Thymus (tissue), 11 donors: ENCODE measurements around the gene KLHL33. TPM values are rescaled to one million over a fixed set of nuclear protein-coding genes. Genes with fewer than 3 reads are reported as not detected.
A peak's percentile ranks its signal among the peaks of the same experiment; 100 is the strongest.

ENCODE experiments used
- DNase-seq, 9 donors: peaks; one replicate each; pipeline ENCODE4 v3.0.0-alpha.2; 2013; ENCODE audit warnings: low spot score in 9 of 9, low read depth in 6 of 9, missing footprints in 1 of 9
- H3K27ac ChIP-seq, 2 donors: one replicate each; pipeline ENCODE4 v1.5.1; 2013; ENCODE audit warnings: control low read depth in 1 of 2, low read depth in 1 of 2, low read length in 1 of 2, mild to moderate bottlenecking in 1 of 2, moderate library complexity in 1 of 2
- H3K27me3 ChIP-seq, 2 donors: one replicate each; pipeline ENCODE4 v1.5.1; 2013; ENCODE audit warnings: low read length in 1 of 2; ENCODE audit not compliant: control insufficient read depth in 2 of 2, insufficient read depth in 1 of 2
- H3K36me3 ChIP-seq, 2 donors: one replicate each; pipeline ENCODE4 v1.5.1; 2013; ENCODE audit warnings: low read length in 1 of 2, mild to moderate bottlenecking in 1 of 2, moderate library complexity in 1 of 2; ENCODE audit not compliant: control insufficient read depth in 2 of 2, insufficient read depth in 2 of 2
- H3K4me1 ChIP-seq, 2 donors: one replicate each; pipeline ENCODE4 v1.5.1; 2013; ENCODE audit warnings: low read length in 2 of 2; ENCODE audit not compliant: control insufficient read depth in 2 of 2, insufficient read depth in 2 of 2
- H3K4me3 ChIP-seq, 2 donors: one replicate each; pipeline ENCODE4 v1.5.1; 2013; ENCODE audit warnings: low read length in 2 of 2, control low read depth in 1 of 2, mild to moderate bottlenecking in 1 of 2
- H3K9me3 ChIP-seq, 2 donors: one replicate each; pipeline ENCODE4 v1.5.1; 2013; ENCODE audit warnings: low read length in 1 of 2, mild to moderate bottlenecking in 1 of 2; ENCODE audit not compliant: control insufficient read depth in 2 of 2, insufficient read depth in 1 of 2
- WGBS: extraction: QIAGEN DNeasy Blood & Tissue Kit; methylation state at CpG from one replicate; pipeline ENCODE4 v1.1.7; 2013; 5-methylcytosine and 5-hydroxymethylcytosine counted together
- polyA plus RNA-seq: library from polyadenylated mRNA; stranded (reverse); fragments of 200-250 nt; gene quantifications from one replicate; pipeline ENCODE4 v1.2.3, GENCODE V29; 2013
- total RNA-seq: library from RNA; stranded (reverse); fragments of 120-200 nt; gene quantifications from one replicate; pipeline ENCODE4 v1.2.4, GENCODE V29; 2013
- donor health status: healthy.

The KLHL33 gene
- total and polyA plus RNA-seq, 2 donors: 0.64 to 0.80 TPM

DNA sequence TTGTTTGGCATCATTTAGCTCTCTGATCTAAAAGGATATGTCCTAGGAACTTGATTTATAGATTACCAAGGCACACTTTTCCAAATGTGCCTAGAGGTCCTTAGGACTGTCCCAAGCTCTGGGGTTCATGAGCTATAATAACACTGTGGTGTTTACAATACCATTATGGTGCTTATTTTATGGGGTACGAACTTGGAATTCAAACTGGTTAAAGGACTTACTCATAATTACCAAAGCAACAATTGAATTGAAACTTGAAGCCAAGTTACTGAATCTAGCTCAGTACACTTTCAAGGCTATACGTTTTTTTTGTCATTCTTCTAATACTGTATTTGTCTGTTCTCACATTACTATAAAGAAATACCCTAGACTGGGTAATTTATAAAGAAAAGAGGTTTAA, 13.1 kb downstream of the KLHL33 start:
- no peak overlapping the region for H3K4me3 ChIP-seq
- no peak overlapping the region for H3K27ac ChIP-seq
- no peak for DNase-seq
- no peaks in the 10 kb centered on the region for H3K27me3 ChIP-seq
- H3K9me3 ChIP-seq: no peaks in the 10 kb centered on the region
- WGBS: 81% methylated on average over 2 of the region's 2 CpGs
- H3K4me1 ChIP-seq: peaks cover 5 to 8% of the 10 kb centered on the region in 2 donors
- no peaks in the 10 kb centered on the region for H3K36me3 ChIP-seq

GRCh38 chr14:20421267-20421666, 14.7 kb downstream of the KLHL33 start:
- H3K27ac ChIP-seq: no peak overlapping the region
- H3K36me3 ChIP-seq: no peaks in the 10 kb centered on the region
- no peaks in the 10 kb centered on the region for H3K4me1 ChIP-seq
- 94% methylated on average over 2 of the region's 2 CpGs for WGBS
- H3K4me3 ChIP-seq: no peak overlapping the region
- DNase-seq: no peak
- no peaks in the 10 kb centered on the region for H3K9me3 ChIP-seq
- H3K27me3 ChIP-seq: no peaks in the 10 kb centered on the region

DNA sequence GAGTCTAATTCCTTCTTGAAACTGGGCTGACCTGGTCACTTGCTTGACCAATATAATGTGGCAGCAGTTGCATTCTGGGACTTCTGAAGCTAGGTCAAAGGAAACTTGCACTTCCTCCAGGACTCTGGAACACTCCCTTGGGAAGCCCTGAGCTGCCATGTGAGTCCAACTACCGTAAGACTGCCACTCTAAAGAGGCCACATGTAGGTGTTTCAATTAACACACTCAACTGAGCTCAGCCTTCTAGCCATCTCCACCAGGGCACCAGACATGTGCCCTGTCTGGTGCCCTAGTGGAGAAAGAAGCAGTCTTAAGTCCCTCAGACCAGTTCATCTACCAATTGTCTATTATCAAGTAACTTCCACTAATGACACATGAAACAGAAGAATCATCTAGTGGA, 16.5 kb downstream of the KLHL33 start:
- peaks cover under 1 to 3% of the 10 kb centered on the region in 2 donors for H3K4me1 ChIP-seq
- no peaks in the 10 kb centered on the region for H3K9me3 ChIP-seq
- H3K4me3 ChIP-seq: no peak overlapping the region
- H3K27me3 ChIP-seq: no peaks in the 10 kb centered on the region
- 91% methylated on average over 1 of the region's 1 CpG for WGBS
- H3K36me3 ChIP-seq: no peaks in the 10 kb centered on the region
- no peak for DNase-seq
- no peak overlapping the region for H3K27ac ChIP-seq

GRCh38 chr14:20418501-20418909, 17.5 kb downstream of the KLHL33 start:
- no peaks in the 10 kb centered on the region for H3K27me3 ChIP-seq
- no peaks in the 10 kb centered on the region for H3K9me3 ChIP-seq
- H3K27ac ChIP-seq: no peak overlapping the region
- H3K4me1 ChIP-seq: peaks cover 6 to 9% of the 10 kb centered on the region in 2 donors
- no peaks in the 10 kb centered on the region for H3K36me3 ChIP-seq
- WGBS: 100% methylated on average over 2 of the region's 2 CpGs
- DNase-seq: no peak
- H3K4me3 ChIP-seq: no peak overlapping the region

GRCh38 chr14:20417250-20418186, 18.4 kb downstream of the KLHL33 start:
- no peak overlapping the region for H3K4me3 ChIP-seq
- no peaks in the 10 kb centered on the region for H3K27me3 ChIP-seq
- WGBS: 75% methylated on average over 7 of the region's 7 CpGs
- H3K9me3 ChIP-seq: no peaks in the 10 kb centered on the region
- H3K4me1 ChIP-seq: peaks cover 6 to 9% of the 10 kb centered on the region in 2 donors
- H3K36me3 ChIP-seq: no peaks in the 10 kb centered on the region
- no peak for DNase-seq
- H3K27ac ChIP-seq: no peak overlapping the region

- no peak for DNase-seq
- Histone ChIP-seq H3K36me3 (no peaks in the 10 kb centered on the region), H3K4me3 (no peak overlapping the region), H3K27me3 (no peaks in the 10 kb centered on the region), H3K27ac (no peak overlapping the region), H3K4me1 (peaks cover 6 to 9% of the 10 kb centered on the region in 2 donors), H3K9me3 (no peaks in the 10 kb centered on the region)
- 98% methylated on average over 2 of the region's 2 CpGs for WGBS
These were observed 19.7 kb downstream of the KLHL33 start for GRCh38 chr14:20416223-20416622.

DNA sequence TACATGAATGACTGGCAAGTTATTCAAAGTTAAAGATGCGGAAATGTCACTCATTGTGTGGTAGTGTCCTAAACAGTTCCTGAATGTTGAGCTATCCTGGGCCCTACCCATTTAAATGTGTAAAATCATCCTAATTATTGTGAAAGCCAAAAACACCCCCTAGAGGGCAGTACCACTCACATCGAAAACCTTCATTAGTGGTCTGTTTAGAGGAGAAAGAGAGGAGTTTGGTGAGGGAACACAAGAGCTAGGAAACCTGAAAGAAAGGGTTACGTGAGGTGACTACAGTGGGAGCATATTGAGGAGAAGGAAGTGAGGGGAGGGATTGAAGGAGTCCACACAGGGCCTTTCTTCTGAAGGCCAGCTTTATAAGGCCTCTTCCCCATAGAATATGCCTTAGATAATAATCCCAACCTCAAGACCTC, 20.2 kb downstream of the KLHL33 start:
- peak overlapping the region in 1 of 2 donors; percentile 13 for H3K27ac ChIP-seq
- peak in 6 of 9 donors; percentile 25 to 78 (median 50) for DNase-seq
- H3K4me3 ChIP-seq: no peak overlapping the region
- no peaks in the 10 kb centered on the region for H3K9me3 ChIP-seq
- no peaks in the 10 kb centered on the region for H3K27me3 ChIP-seq
- H3K4me1 ChIP-seq: peaks cover 6 to 9% of the 10 kb centered on the region in 2 donors
- H3K36me3 ChIP-seq: no peaks in the 10 kb centered on the region
- 30% methylated on average over 3 of the region's 3 CpGs for WGBS

- H3K9me3 ChIP-seq: no peaks in the 10 kb centered on the region
- peak overlapping the region; percentile 95 to 99 for H3K4me3 ChIP-seq
- H3K27ac ChIP-seq: peak overlapping the region; percentile 90 to 97
- no peaks in the 10 kb centered on the region for H3K27me3 ChIP-seq
- WGBS: under 1% methylated on average over 9 of the region's 9 CpGs
- peaks cover 6 to 9% of the 10 kb centered on the region in 2 donors for H3K4me1 ChIP-seq
- H3K36me3 ChIP-seq: no peaks in the 10 kb centered on the region
- DNase-seq: peak in 3 of 9 donors; percentile 40 to 66 (median 46)
These were observed 22.3 kb downstream of the KLHL33 start for GRCh38 chr14:20413744-20414082.

GRCh38 chr14:20412876-20413743, 22.9 kb downstream of the KLHL33 start, which contains the start of gene TEP1:
TSS of gene TEP1 (minus strand) at chr14:20413501. CDS start at chr14:20408439, 5,062 bp downstream.
- H3K27ac ChIP-seq: peak within 1 kb of the TSS; percentile 90 to 97
- peaks cover 6 to 9% of the 10 kb centered on the region in 2 donors for H3K4me1 ChIP-seq
- under 1% methylated on average over 43 of the region's 43 CpGs for WGBS
- H3K4me3 ChIP-seq: peak within 1 kb of the TSS; percentile 95 to 99
- H3K27me3 ChIP-seq: no peaks in the 10 kb centered on the region
- H3K9me3 ChIP-seq: no peaks in the 10 kb centered on the region
- H3K36me3 ChIP-seq: peaks cover under 1 to 4% of the 10 kb centered on the region in 2 donors
- DNase-seq: peak in 6 of 9 donors; percentile 48 to 82 (median 66)
